Measurements from ENCODE around the gene WEE2. TPM values are rescaled to one million over a fixed set of nuclear protein-coding genes. Genes with fewer than 3 reads are reported as not detected.
A peak's percentile ranks its signal among the peaks of the same experiment; 100 is the strongest.
"Not testable (repeated sequence)": the region's sequence is repeated elsewhere in the genome, so short reads cannot be mapped to it uniquely, and the experiment has no call there.

WEE2 gene
- total RNA-seq, 1 donor from 2014 or later = 0.36 TPM

DNA sequence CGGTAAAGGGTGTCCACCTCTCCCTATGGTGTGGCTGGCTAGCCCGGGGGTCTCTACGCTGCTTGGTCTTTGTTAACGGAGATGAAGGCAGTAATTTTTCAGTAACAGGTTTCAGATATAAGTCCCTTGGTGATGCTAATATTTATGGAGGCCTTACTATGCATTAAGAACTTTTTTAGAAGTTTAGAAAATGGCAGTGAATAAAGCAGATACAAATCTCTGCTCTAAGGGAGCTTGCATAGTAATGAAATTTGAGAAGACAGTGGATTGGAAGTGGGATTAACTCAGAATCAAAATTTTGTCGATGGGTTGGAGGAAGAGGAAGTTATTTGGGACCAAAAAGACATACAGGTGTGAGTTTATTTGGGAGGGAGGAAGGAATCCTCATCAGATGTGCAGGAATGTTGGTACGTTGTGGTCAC lies 30.4 kb downstream of the WEE2 start:
- H3K27me3 Mint-ChIP-seq = no peaks in the 10 kb centered on the region
- H3K36me3 Mint-ChIP-seq (ENCODE audit: insufficient read depth) = peaks cover 11% of the 10 kb centered on the region
- H3K9me3 Mint-ChIP-seq (ENCODE audit: low read depth) = no peaks in the 10 kb centered on the region
- peak overlapping the region; percentile 98 for H3K4me3 Mint-ChIP-seq (ENCODE audit: low read depth)
- H3K4me1 Mint-ChIP-seq (ENCODE audit: low read depth) = peaks cover 16% of the 10 kb centered on the region
- DNase-seq (ENCODE audit: low spot score, unreplicated experiment) = no peak
- TF ChIP-seq, protein P1, sequence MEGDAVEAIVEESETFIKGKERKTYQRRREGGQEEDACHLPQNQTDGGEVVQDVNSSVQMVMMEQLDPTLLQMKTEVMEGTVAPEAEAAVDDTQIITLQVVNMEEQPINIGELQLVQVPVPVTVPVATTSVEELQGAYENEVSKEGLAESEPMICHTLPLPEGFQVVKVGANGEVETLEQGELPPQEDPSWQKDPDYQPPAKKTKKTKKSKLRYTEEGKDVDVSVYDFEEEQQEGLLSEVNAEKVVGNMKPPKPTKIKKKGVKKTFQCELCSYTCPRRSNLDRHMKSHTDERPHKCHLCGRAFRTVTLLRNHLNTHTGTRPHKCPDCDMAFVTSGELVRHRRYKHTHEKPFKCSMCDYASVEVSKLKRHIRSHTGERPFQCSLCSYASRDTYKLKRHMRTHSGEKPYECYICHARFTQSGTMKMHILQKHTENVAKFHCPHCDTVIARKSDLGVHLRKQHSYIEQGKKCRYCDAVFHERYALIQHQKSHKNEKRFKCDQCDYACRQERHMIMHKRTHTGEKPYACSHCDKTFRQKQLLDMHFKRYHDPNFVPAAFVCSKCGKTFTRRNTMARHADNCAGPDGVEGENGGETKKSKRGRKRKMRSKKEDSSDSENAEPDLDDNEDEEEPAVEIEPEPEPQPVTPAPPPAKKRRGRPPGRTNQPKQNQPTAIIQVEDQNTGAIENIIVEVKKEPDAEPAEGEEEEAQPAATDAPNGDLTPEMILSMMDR (IDR thresholded peaks at IDR 0.05; ENCODE audit: unreplicated experiment) = no peak
- peak overlapping the region; percentile 99 for H3K27ac Mint-ChIP-seq

DNA sequence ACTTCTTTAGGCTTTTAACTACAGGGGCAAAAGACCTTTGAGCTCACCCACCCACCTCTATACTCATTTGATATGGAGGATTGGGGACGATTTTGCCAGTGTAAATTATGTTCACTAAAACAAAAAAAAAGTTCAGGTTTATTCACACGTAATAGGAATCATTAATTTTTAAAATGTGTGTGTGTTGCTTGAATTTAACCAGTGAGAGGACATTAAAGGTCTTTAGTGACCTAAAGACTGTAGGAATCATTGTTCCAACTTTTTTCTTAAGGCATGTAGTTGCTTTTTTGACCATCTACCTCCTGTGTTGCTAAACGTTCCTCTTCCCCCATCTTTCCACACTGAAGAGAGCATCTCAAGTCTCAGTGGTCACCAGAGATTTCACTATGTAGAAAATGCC lies 31.1 kb downstream of the WEE2 start:
- Mint-ChIP-seq H3K36me3 (ENCODE audit: insufficient read depth) (peaks cover 16% of the 10 kb centered on the region), H3K27ac (peak overlapping the region; percentile 71), H3K27me3 (no peaks in the 10 kb centered on the region), H3K9me3 (ENCODE audit: low read depth) (no peaks in the 10 kb centered on the region), H3K4me3 (ENCODE audit: low read depth) (peak overlapping the region; percentile 98), H3K4me1 (ENCODE audit: low read depth) (peaks cover 16% of the 10 kb centered on the region)
- TF ChIP-seq, protein P1 (IDR thresholded peaks at IDR 0.05; ENCODE audit: unreplicated experiment) = no peak
- no peak for DNase-seq (ENCODE audit: low spot score, unreplicated experiment)

DNA sequence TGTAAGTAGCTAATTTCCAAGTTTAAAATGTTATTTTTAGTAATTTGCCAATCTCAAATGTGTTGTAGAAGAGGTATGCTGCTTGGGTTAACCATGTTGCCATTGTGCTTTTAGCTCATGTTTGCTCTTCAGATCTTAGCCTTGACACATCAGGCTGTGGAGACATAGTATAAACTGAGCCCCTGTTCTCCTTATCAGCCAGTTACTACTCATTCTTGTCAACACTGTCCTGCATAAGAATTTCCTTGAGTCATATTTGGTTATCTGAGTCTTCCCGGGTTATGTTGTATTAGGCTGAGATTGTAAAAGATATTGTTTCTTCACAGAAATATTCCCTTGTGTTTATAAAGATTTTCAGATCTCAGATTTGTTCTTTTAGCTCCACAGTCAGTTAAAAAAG lies 34.1 kb downstream of the WEE2 start:
- H3K27ac Mint-ChIP-seq = no peak overlapping the region
- peaks cover 14% of the 10 kb centered on the region for H3K4me1 Mint-ChIP-seq (ENCODE audit: low read depth)
- H3K36me3 Mint-ChIP-seq (ENCODE audit: insufficient read depth) = peaks cover 31% of the 10 kb centered on the region
- no peak overlapping the region for H3K4me3 Mint-ChIP-seq (ENCODE audit: low read depth)
- no peaks in the 10 kb centered on the region for H3K9me3 Mint-ChIP-seq (ENCODE audit: low read depth)
- TF ChIP-seq, protein P1 (IDR thresholded peaks at IDR 0.05; ENCODE audit: unreplicated experiment) = no peak
- no peaks in the 10 kb centered on the region for H3K27me3 Mint-ChIP-seq
- DNase-seq (ENCODE audit: low spot score, unreplicated experiment) = no peak

DNA sequence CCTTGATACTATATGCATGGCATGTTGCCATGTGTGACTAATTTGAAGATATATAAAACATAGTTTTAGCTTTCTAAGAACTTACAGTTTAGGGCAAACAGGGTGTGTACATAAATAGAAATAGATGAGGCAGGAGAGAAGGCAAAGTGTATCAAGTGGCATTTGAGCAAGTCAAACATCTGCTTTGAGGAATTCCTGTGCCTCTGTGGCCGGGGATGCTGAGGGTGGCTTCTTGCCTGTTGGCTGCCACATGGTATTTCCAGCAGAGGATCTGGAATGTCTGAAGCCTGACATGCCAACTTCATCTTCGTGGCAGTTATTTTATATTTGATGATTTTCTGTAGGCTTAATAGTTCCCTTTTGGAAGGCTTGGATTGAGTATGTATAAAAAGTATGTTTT lies 36.0 kb downstream of the WEE2 start:
- peaks cover 38% of the 10 kb centered on the region for H3K36me3 Mint-ChIP-seq (ENCODE audit: insufficient read depth)
- H3K9me3 Mint-ChIP-seq (ENCODE audit: low read depth) = no peaks in the 10 kb centered on the region
- H3K4me1 Mint-ChIP-seq (ENCODE audit: low read depth) = peaks cover 8% of the 10 kb centered on the region
- H3K27ac Mint-ChIP-seq = no peak overlapping the region
- TF ChIP-seq, protein P1 (IDR thresholded peaks at IDR 0.05; ENCODE audit: unreplicated experiment) = no peak
- no peak for DNase-seq (ENCODE audit: low spot score, unreplicated experiment)
- no peak overlapping the region for H3K4me3 Mint-ChIP-seq (ENCODE audit: low read depth)
- H3K27me3 Mint-ChIP-seq = no peaks in the 10 kb centered on the region

DNA sequence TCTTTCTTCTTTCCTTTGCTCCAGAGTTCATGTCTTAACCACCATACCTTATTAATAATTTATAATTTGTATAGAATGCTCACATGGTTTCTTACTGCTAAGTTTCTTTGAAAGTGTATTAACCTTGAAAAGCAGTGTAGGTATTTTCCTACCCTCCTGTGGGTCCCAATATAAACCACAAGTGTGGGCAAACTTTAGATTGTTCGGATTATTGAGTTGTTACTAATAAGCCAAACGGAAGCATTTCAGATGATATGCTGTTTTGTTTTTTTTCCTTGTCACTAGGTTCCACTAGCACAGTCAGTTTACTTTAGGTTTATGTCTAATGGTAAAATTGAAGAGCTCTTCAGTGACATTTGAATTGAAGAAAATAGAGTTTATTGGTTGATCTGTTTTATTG lies 40.2 kb downstream of the WEE2 start:
- TF ChIP-seq, protein P1 (IDR thresholded peaks at IDR 0.05; ENCODE audit: unreplicated experiment) = no peak
- Mint-ChIP-seq H3K27ac (no peak overlapping the region), H3K4me1 (ENCODE audit: low read depth) (no peaks in the 10 kb centered on the region), H3K27me3 (no peaks in the 10 kb centered on the region), H3K4me3 (ENCODE audit: low read depth) (no peak overlapping the region), H3K36me3 (ENCODE audit: insufficient read depth) (peaks cover 69% of the 10 kb centered on the region), H3K9me3 (ENCODE audit: low read depth) (peaks cover 32% of the 10 kb centered on the region)
- DNase-seq (ENCODE audit: low spot score, unreplicated experiment) = no peak

DNA sequence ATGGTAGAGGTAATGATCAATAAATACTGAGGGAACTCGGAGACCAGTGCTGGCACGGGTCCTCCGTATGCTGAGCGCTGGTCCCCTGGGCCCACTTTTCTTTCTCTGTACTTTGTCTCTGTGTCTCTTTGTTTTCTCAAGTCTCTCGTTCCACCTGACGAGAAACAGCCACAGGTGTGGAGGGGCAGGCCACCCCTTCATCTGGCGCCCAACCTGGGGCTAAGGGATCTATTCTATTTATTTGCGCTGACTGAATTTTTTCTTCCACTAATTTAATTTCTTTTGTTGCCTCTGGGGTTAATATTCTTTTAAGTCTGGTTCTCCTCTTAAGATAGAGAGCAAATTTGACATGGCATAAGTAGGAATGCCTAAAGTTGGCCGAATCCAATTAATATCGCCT lies 43.8 kb downstream of the WEE2 start:
- H3K4me3 Mint-ChIP-seq (ENCODE audit: low read depth); H3K4me1 Mint-ChIP-seq (ENCODE audit: low read depth); H3K27me3 Mint-ChIP-seq; H3K27ac Mint-ChIP-seq; DNase-seq (ENCODE audit: low spot score, unreplicated experiment): not testable (repeated sequence)
- Mint-ChIP-seq H3K9me3 (ENCODE audit: low read depth) (peaks cover 33% of the 10 kb centered on the region), H3K36me3 (ENCODE audit: insufficient read depth) (peaks cover 68% of the 10 kb centered on the region)
